ENCODE results near the gene SPATA32.

DNA sequence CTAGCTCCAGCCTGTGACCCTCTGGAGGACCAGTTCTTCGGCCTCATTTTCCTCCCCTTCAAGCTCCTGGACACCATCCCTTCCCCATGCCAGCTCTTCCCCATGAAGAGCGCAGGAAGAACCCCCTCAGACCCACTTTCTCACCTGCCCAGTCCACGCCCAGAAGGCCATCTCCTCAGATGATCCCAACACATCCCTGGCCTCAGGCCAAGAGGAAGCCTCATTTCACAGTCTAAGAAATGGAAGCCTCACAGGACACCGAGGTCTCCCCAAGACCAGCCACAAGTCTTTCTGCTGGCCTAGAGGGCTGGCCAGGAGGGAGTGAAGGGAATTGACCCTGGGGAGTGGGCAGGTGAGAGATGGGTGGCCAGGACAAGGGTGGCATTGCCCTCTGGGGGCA lies 8.0 kb downstream of the SPATA32 start:
- no peak for TF ChIP-seq EZH2 (IDR thresholded peaks at IDR 0.05)
- TF ChIP-seq, protein P1, sequence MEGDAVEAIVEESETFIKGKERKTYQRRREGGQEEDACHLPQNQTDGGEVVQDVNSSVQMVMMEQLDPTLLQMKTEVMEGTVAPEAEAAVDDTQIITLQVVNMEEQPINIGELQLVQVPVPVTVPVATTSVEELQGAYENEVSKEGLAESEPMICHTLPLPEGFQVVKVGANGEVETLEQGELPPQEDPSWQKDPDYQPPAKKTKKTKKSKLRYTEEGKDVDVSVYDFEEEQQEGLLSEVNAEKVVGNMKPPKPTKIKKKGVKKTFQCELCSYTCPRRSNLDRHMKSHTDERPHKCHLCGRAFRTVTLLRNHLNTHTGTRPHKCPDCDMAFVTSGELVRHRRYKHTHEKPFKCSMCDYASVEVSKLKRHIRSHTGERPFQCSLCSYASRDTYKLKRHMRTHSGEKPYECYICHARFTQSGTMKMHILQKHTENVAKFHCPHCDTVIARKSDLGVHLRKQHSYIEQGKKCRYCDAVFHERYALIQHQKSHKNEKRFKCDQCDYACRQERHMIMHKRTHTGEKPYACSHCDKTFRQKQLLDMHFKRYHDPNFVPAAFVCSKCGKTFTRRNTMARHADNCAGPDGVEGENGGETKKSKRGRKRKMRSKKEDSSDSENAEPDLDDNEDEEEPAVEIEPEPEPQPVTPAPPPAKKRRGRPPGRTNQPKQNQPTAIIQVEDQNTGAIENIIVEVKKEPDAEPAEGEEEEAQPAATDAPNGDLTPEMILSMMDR (IDR thresholded peaks at IDR 0.05): no peak
